HEK293 (cell line): ENCODE measurements around the gene LDB2.

Experiments
- CTCF ChIA-PET: fragments of 350-600 bp; formaldehyde crosslinking; extraction: SDS; loops from one replicate; lab custom pipeline; 2021; ENCODE audit warnings: antibody characterized with exemption; lab: Yijun Ruan, JAX
- POLR2A ChIA-PET: fragments of 300-600 bp; formaldehyde crosslinking; extraction: SDS; loops from one replicate; lab custom pipeline; 2020; ENCODE audit warnings: antibody characterized with exemption, inconsistent platforms; lab: Yijun Ruan, JAX
- H3K27ac ChIP-seq: fragments of 200-500 bp; sonication (Bioruptor generic); 2 replicates; pipeline ENCODE4 v1.5.1; 2014; ENCODE audit warnings: low read depth, low read length, control low read depth, inconsistent platforms; ENCODE audit errors: extremely low read depth
- H3K36me3 ChIP-seq, 2 experiments: fragments of 200-500 bp in 1 of 2; sonication (Bioruptor generic) in 1 of 2; 1 replicate in 1 of 2; 2 replicates in 1 of 2; pipeline ENCODE4 v1.5.1; 2014 to 2017; ENCODE audit warnings: inconsistent platforms in 2 of 2, low read length in 2 of 2; ENCODE audit not compliant: control insufficient read depth in 2 of 2, insufficient read depth in 1 of 2
- H3K4me1 ChIP-seq: fragments of 200-500 bp; sonication (Bioruptor generic); 2 replicates; pipeline ENCODE4 v1.5.1; 2014; ENCODE audit warnings: mild to moderate bottlenecking, low read length, inconsistent platforms; ENCODE audit not compliant: control insufficient read depth, insufficient read depth
- H3K4me3 ChIP-seq: 2 replicates; pipeline ENCODE4 v1.5.1; 2011; ENCODE audit warnings: low read depth, mild to moderate bottlenecking, control low read depth, low read length, moderate library complexity
- H3K9me3 ChIP-seq: fragments of 200-500 bp; sonication (Bioruptor generic); 2 replicates; pipeline ENCODE4 v1.5.1; 2014; ENCODE audit warnings: low read depth, low read length, inconsistent platforms; ENCODE audit not compliant: control insufficient read depth, insufficient read depth
- GLI2 ChIP-seq: fragments of 450-650 bp; formaldehyde crosslinking; IDR thresholded peaks from 2 replicates; pipeline ENCODE4; 2017; ENCODE audit warnings: missing biosample characterization, missing genetic modification characterization, low read depth, borderline replicate concordance
- MYNN ChIP-seq: fragments of 450-650 bp; formaldehyde crosslinking; IDR thresholded peaks from 2 replicates; pipeline ENCODE4 v1.5.1; 2016; ENCODE audit warnings: missing biosample characterization, missing genetic modification characterization, borderline replicate concordance
- SETDB1 ChIP-seq: IDR thresholded peaks from one replicate; pipeline ENCODE4 v1.6.1; 2017; ENCODE audit warnings: mild to moderate bottlenecking, low read length, moderate library complexity, mixed read lengths; ENCODE audit not compliant: insufficient read length
- YY1 ChIP-seq: fragments of 450-650 bp; formaldehyde crosslinking; IDR thresholded peaks from 2 replicates; pipeline ENCODE4 v1.5.1; 2018; ENCODE audit warnings: missing biosample characterization, missing genetic modification characterization
- ZFP3 ChIP-seq: fragments of 450-650 bp; formaldehyde crosslinking; IDR thresholded peaks from 2 replicates; pipeline ENCODE4 v1.5.1; 2016; ENCODE audit warnings: low read depth, missing biosample characterization, missing genetic modification characterization
- ZFP69B ChIP-seq: fragments of 450-650 bp; formaldehyde crosslinking; IDR thresholded peaks from 2 replicates; pipeline ENCODE4 v1.5.1; 2016; ENCODE audit warnings: missing biosample characterization, missing genetic modification characterization
- ZNF155 ChIP-seq: fragments of 450-650 bp; formaldehyde crosslinking; IDR thresholded peaks from 2 replicates; pipeline ENCODE4 v1.5.1; 2016; ENCODE audit warnings: missing biosample characterization, missing genetic modification characterization
- ZNF184 ChIP-seq: fragments of 450-650 bp; IDR thresholded peaks from 2 replicates; pipeline ENCODE4 v1.5.1; 2018; ENCODE audit warnings: missing biosample characterization, mild to moderate bottlenecking, missing genetic modification characterization
- ZNF19 ChIP-seq: fragments of 450-650 bp; formaldehyde crosslinking; IDR thresholded peaks from 2 replicates; pipeline ENCODE4; 2016; ENCODE audit warnings: missing biosample characterization, missing genetic modification characterization, low read depth
- ZNF248 ChIP-seq: fragments of 450-650 bp; formaldehyde crosslinking; IDR thresholded peaks from 2 replicates; pipeline ENCODE4 v1.5.1; 2017; ENCODE audit warnings: missing biosample characterization, missing genetic modification characterization
- ZNF311 ChIP-seq: fragments of 450-650 bp; formaldehyde crosslinking; IDR thresholded peaks from 2 replicates; pipeline ENCODE4 v1.5.1; 2017; ENCODE audit warnings: missing biosample characterization, missing genetic modification characterization, borderline replicate concordance
- ZNF747 ChIP-seq: fragments of 450-650 bp; formaldehyde crosslinking; IDR thresholded peaks from 2 replicates; pipeline ENCODE4 v1.5.1; 2016; ENCODE audit warnings: missing biosample characterization, missing genetic modification characterization
- ZNF843 ChIP-seq: fragments of 450-650 bp; formaldehyde crosslinking; IDR thresholded peaks from 2 replicates; pipeline ENCODE4 v1.5.1; 2016; ENCODE audit warnings: missing biosample characterization, missing genetic modification characterization
- ZSCAN16 ChIP-seq: fragments of 450-650 bp; formaldehyde crosslinking; IDR thresholded peaks from 2 replicates; pipeline ENCODE4 v1.5.1; 2016; ENCODE audit warnings: missing biosample characterization, missing genetic modification characterization
- ZXDB ChIP-seq: fragments of 450-650 bp; formaldehyde crosslinking; IDR thresholded peaks from 2 replicates; pipeline ENCODE4 v1.5.1; 2016; ENCODE audit warnings: missing biosample characterization, missing genetic modification characterization
- TF ChIP-seq, protein P1 (sequence below): fragments of 450-650 bp; formaldehyde crosslinking; IDR thresholded peaks from 2 replicates; pipeline ENCODE4 v1.5.1; 2016; ENCODE audit warnings: missing biosample characterization, missing genetic modification characterization, borderline replicate concordance
- TF ChIP-seq, protein P2 (sequence below): fragments of 450-650 bp; formaldehyde crosslinking; IDR thresholded peaks from 2 replicates; pipeline ENCODE4 v1.5.1; 2016; ENCODE audit warnings: missing biosample characterization, missing genetic modification characterization
- TF ChIP-seq, protein P3 (sequence below): fragments of 450-650 bp; formaldehyde crosslinking; IDR thresholded peaks from 2 replicates; pipeline ENCODE4 v1.5.1; 2017; ENCODE audit warnings: missing biosample characterization, missing genetic modification characterization
- TF ChIP-seq, protein P4 (sequence below): fragments of 450-650 bp; formaldehyde crosslinking; IDR thresholded peaks from 2 replicates; pipeline ENCODE4 v1.5.1; 2016; ENCODE audit warnings: missing biosample characterization, missing genetic modification characterization
- TF ChIP-seq, protein P5 (sequence below): fragments of 450-650 bp; formaldehyde crosslinking; IDR thresholded peaks from 2 replicates; pipeline ENCODE4 v1.5.0; 2017; ENCODE audit warnings: missing biosample characterization, missing genetic modification characterization, borderline replicate concordance

The LDB2 gene

DNA sequence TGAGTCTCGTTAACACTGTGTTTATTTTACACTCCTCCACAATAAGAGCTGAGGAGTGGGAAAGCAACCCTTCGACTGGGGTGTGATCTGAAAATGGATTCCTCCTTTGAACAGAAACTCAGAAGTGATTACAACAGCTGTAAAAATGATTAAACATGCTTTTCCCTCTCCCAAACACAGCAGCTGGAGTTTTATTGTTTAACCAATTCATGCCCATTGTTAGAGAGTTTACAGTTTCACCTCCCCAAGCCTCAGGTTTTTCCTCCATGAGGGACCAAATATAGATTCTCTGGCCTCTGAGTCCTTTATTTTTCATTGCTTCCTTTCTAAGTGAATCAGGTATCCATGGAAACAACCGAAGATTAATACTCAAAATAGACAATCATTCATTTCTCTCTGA lies 409.2 kb downstream of the LDB2 start (continued):
- TF ChIP-seq, protein P1, sequence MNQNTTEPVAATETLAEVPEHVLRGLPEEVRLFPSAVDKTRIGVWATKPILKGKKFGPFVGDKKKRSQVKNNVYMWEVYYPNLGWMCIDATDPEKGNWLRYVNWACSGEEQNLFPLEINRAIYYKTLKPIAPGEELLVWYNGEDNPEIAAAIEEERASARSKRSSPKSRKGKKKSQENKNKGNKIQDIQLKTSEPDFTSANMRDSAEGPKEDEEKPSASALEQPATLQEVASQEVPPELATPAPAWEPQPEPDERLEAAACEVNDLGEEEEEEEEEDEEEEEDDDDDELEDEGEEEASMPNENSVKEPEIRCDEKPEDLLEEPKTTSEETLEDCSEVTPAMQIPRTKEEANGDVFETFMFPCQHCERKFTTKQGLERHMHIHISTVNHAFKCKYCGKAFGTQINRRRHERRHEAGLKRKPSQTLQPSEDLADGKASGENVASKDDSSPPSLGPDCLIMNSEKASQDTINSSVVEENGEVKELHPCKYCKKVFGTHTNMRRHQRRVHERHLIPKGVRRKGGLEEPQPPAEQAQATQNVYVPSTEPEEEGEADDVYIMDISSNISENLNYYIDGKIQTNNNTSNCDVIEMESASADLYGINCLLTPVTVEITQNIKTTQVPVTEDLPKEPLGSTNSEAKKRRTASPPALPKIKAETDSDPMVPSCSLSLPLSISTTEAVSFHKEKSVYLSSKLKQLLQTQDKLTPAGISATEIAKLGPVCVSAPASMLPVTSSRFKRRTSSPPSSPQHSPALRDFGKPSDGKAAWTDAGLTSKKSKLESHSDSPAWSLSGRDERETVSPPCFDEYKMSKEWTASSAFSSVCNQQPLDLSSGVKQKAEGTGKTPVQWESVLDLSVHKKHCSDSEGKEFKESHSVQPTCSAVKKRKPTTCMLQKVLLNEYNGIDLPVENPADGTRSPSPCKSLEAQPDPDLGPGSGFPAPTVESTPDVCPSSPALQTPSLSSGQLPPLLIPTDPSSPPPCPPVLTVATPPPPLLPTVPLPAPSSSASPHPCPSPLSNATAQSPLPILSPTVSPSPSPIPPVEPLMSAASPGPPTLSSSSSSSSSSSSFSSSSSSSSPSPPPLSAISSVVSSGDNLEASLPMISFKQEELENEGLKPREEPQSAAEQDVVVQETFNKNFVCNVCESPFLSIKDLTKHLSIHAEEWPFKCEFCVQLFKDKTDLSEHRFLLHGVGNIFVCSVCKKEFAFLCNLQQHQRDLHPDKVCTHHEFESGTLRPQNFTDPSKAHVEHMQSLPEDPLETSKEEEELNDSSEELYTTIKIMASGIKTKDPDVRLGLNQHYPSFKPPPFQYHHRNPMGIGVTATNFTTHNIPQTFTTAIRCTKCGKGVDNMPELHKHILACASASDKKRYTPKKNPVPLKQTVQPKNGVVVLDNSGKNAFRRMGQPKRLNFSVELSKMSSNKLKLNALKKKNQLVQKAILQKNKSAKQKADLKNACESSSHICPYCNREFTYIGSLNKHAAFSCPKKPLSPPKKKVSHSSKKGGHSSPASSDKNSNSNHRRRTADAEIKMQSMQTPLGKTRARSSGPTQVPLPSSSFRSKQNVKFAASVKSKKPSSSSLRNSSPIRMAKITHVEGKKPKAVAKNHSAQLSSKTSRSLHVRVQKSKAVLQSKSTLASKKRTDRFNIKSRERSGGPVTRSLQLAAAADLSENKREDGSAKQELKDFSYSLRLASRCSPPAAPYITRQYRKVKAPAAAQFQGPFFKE (tag by site-specific recombination), result no peak
- TF ChIP-seq ZNF747 (tag by site-specific recombination) (no peak), ZNF155 (tag by site-specific recombination) (no peak), GLI2 (tag by site-specific recombination) (no peak)
- TF ChIP-seq, protein P2, sequence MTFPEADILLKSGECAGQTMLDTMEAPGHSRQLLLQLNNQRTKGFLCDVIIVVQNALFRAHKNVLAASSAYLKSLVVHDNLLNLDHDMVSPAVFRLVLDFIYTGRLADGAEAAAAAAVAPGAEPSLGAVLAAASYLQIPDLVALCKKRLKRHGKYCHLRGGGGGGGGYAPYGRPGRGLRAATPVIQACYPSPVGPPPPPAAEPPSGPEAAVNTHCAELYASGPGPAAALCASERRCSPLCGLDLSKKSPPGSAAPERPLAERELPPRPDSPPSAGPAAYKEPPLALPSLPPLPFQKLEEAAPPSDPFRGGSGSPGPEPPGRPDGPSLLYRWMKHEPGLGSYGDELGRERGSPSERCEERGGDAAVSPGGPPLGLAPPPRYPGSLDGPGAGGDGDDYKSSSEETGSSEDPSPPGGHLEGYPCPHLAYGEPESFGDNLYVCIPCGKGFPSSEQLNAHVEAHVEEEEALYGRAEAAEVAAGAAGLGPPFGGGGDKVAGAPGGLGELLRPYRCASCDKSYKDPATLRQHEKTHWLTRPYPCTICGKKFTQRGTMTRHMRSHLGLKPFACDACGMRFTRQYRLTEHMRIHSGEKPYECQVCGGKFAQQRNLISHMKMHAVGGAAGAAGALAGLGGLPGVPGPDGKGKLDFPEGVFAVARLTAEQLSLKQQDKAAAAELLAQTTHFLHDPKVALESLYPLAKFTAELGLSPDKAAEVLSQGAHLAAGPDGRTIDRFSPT (tag by site-specific recombination), result no peak

DNA sequence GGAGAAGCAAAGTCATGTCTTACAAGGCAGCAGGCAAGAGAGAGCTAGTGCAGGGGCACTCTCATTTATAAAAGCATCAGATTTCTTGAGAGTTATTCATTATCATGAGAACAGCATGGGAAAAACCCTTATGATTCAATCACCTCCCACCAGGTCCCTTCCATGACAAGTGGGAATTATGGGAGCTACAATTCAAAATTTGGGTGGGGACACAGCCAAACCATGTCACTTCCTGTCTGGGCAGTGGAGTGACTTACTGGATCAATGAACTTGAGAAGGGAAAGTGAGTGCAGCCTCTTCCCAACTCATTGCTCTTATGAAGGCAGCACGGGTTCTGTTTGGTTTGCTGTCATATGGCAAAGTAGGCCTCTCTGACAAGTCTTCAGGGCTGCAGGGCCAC lies 410.4 kb downstream of the LDB2 start:
- no peaks in the 10 kb centered on the region for H3K4me1 ChIP-seq
- no peak overlapping the region for H3K4me3 ChIP-seq
- CTCF ChIA-PET, result no interaction called here
- no peak for TF ChIP-seq YY1 (tag by site-specific recombination)
- no peak for TF ChIP-seq ZSCAN16 (tag by site-specific recombination)
- TF ChIP-seq, protein P3, sequence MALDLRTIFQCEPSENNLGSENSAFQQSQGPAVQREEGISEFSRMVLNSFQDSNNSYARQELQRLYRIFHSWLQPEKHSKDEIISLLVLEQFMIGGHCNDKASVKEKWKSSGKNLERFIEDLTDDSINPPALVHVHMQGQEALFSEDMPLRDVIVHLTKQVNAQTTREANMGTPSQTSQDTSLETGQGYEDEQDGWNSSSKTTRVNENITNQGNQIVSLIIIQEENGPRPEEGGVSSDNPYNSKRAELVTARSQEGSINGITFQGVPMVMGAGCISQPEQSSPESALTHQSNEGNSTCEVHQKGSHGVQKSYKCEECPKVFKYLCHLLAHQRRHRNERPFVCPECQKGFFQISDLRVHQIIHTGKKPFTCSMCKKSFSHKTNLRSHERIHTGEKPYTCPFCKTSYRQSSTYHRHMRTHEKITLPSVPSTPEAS, result no peak
- no peak for TF ChIP-seq SETDB1
- TF ChIP-seq MYNN (tag by site-specific recombination), result no peak
- TF ChIP-seq ZNF19, result no peak
- H3K9me3 ChIP-seq, result no peaks in the 10 kb centered on the region
- H3K36me3 ChIP-seq, result no peaks in the 10 kb centered on the region
- POLR2A ChIA-PET, result no interaction called here
- no peak overlapping the region for H3K27ac ChIP-seq

DNA sequence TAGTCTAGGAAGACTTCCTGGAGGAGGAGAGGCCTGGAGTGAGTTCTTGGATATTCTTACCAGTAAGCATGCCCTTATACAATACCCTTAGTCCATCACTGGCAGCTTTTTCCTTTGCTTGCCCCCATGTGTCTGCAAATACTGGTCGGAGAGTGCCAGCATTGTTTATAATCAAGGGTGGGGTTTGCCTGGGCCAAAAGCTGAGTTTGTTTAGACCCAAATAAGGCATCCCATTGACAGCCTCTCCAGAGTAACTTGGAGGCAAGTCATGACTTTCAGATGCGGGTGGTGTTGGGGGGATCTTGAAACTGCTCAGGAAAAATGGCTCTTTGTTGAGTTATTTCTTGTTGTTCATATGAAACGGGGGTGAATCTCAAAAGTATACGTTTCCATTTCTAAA lies 413.7 kb downstream of the LDB2 start:
- Histone ChIP-seq H3K27ac (no peak overlapping the region), H3K4me1 (no peaks in the 10 kb centered on the region), H3K9me3 (no peaks in the 10 kb centered on the region), H3K4me3 (no peak overlapping the region), H3K36me3 (no peaks in the 10 kb centered on the region)
- ChIA-PET CTCF (no interaction called here), POLR2A (no interaction called here)
- TF ChIP-seq ZFP3 (tag by site-specific recombination) (no peak), ZNF184 (tag by site-specific recombination) (no peak), ZNF311 (no peak), ZNF843 (tag by site-specific recombination) (no peak), ZXDB (tag by site-specific recombination) (no peak), ZFP69B (tag by site-specific recombination) (no peak), ZNF248 (tag by site-specific recombination) (no peak)
- TF ChIP-seq, protein P4, sequence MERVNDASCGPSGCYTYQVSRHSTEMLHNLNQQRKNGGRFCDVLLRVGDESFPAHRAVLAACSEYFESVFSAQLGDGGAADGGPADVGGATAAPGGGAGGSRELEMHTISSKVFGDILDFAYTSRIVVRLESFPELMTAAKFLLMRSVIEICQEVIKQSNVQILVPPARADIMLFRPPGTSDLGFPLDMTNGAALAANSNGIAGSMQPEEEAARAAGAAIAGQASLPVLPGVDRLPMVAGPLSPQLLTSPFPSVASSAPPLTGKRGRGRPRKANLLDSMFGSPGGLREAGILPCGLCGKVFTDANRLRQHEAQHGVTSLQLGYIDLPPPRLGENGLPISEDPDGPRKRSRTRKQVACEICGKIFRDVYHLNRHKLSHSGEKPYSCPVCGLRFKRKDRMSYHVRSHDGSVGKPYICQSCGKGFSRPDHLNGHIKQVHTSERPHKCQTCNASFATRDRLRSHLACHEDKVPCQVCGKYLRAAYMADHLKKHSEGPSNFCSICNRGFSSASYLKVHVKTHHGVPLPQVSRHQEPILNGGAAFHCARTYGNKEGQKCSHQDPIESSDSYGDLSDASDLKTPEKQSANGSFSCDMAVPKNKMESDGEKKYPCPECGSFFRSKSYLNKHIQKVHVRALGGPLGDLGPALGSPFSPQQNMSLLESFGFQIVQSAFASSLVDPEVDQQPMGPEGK (tag by site-specific recombination), result no peak
- TF ChIP-seq, protein P5, sequence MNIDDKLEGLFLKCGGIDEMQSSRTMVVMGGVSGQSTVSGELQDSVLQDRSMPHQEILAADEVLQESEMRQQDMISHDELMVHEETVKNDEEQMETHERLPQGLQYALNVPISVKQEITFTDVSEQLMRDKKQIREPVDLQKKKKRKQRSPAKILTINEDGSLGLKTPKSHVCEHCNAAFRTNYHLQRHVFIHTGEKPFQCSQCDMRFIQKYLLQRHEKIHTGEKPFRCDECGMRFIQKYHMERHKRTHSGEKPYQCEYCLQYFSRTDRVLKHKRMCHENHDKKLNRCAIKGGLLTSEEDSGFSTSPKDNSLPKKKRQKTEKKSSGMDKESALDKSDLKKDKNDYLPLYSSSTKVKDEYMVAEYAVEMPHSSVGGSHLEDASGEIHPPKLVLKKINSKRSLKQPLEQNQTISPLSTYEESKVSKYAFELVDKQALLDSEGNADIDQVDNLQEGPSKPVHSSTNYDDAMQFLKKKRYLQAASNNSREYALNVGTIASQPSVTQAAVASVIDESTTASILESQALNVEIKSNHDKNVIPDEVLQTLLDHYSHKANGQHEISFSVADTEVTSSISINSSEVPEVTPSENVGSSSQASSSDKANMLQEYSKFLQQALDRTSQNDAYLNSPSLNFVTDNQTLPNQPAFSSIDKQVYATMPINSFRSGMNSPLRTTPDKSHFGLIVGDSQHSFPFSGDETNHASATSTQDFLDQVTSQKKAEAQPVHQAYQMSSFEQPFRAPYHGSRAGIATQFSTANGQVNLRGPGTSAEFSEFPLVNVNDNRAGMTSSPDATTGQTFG (tag by site-specific recombination), result no peak
